ENCODE measurements around the gene PALD1. TPM values are rescaled to one million over a fixed set of nuclear protein-coding genes. Genes with fewer than 3 reads are reported as not detected.

Gene PALD1
- total and polyA plus RNA-seq, 9 of the 15 experiments (the other 6 are each of a cell fraction or from before 2014, with no cell fraction given), result 0.03 to 0.29 (median 0.09) TPM; not detected in 2

DNA sequence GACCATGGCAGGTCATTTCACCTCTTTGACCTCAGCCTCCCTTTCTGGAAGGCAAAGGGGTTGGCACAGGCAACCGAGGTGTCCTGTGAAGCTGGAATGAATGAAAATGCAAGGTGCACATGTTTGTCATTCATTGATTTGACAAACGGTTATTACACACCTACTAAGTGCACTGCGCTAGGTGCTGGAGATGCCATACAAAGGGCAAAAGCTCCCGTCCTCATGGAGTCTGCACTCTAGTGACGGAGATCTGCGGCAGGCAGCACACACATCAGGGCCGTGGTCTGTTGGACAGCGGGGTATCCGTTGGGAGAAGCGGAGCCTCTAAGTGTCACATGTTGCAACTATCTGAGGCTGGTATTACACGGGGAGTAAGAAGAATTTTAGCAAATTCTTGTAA lies 79.7 kb downstream of the PALD1 start:
- intact Hi-C loops (cut with micrococcal nuclease), result loop anchor here (2.0 kb wide), 5 partner anchors 21 to 323 kb away; no protein-coding TSS in a partner anchor
- 43% methylated on average over 11 of the region's 11 CpGs for WGBS (ENCODE audit: insufficient coverage, low coverage, missing lambda C conversion rate)
- ATAC-seq (no peak), FAIRE-seq (no peak), DNase-seq (ENCODE audit: extremely low read depth in 1 of 4, low spot score in 3 of 4) (no peak)
- H3K27ac ChIP-seq (ENCODE audit: extremely low read depth, low read depth, low read length), result no peak overlapping the region
- H3K9ac ChIP-seq (ENCODE audit: insufficient read depth in 1 of 2, low read depth in 2 of 2, low read length in 2 of 2), result peak overlapping the region in 1 of 2 experiments; percentile 40; a peak in 1 of 4 replicates
- in situ Hi-C loops (cut with MboI), result no loop called here
- H3K9me3 ChIP-seq (replicated peaks; ENCODE audit: control insufficient read depth, insufficient read depth, low read depth, low read length), result no peaks in the 10 kb centered on the region
- H3K4me3 ChIP-seq, result no peak overlapping the region
- no peaks in the 10 kb centered on the region for H3K79me2 ChIP-seq (ENCODE audit: control insufficient read depth, insufficient read depth, low read length)
- BruUV-seq (replicated peaks), result no TSS peak
- H4K20me1 ChIP-seq (replicated peaks; ENCODE audit: control insufficient read depth, insufficient read depth, low read length), result no peaks in the 10 kb centered on the region
- TF ChIP-seq ZKSCAN1 (IDR thresholded peaks at IDR 0.05; ENCODE audit: low read depth, low read length) (peak; percentile 76; the same call in 1 of the 2 replicates), RFX7 (CRISPR knock-in tag; IDR thresholded peaks at IDR 0.05) (0 out of 2 replicates have a peak, but pooled peaks have one; percentile 29), TGIF2 (CRISPR knock-in tag; IDR thresholded peaks at IDR 0.05) (no peak)
- TF ChIP-seq, protein P1, sequence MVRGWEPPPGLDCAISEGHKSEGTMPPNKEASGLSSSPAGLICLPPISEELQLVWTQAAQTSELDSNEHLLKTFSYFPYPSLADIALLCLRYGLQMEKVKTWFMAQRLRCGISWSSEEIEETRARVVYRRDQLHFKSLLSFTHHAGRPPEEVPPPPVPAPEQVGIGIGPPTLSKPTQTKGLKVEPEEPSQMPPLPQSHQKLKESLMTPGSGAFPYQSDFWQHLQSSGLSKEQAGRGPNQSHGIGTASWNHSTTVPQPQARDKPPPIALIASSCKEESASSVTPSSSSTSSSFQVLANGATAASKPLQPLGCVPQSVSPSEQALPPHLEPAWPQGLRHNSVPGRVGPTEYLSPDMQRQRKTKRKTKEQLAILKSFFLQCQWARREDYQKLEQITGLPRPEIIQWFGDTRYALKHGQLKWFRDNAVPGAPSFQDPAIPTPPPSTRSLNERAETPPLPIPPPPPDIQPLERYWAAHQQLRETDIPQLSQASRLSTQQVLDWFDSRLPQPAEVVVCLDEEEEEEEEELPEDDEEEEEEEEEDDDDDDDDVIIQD (CRISPR knock-in tag; IDR thresholded peaks at IDR 0.05), result peak; percentile 44; the same call in 1 of the 2 replicates
- TF ChIP-seq, protein P2, sequence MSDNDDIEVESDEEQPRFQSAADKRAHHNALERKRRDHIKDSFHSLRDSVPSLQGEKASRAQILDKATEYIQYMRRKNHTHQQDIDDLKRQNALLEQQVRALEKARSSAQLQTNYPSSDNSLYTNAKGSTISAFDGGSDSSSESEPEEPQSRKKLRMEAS (CRISPR knock-in tag; IDR thresholded peaks at IDR 0.05), result peak; percentile 44; the same call in 1 of the 2 replicates
- TF ChIP-seq, protein P3, sequence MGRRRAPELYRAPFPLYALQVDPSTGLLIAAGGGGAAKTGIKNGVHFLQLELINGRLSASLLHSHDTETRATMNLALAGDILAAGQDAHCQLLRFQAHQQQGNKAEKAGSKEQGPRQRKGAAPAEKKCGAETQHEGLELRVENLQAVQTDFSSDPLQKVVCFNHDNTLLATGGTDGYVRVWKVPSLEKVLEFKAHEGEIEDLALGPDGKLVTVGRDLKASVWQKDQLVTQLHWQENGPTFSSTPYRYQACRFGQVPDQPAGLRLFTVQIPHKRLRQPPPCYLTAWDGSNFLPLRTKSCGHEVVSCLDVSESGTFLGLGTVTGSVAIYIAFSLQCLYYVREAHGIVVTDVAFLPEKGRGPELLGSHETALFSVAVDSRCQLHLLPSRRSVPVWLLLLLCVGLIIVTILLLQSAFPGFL (CRISPR knock-in tag; IDR thresholded peaks at IDR 0.05), result no peak
- no peaks in the 10 kb centered on the region for H3K36me3 ChIP-seq (ENCODE audit: control insufficient read depth, insufficient read depth, low read length)
- POLR2A ChIA-PET, result interaction anchor here (0.6 to 3.0 kb wide), 7 partner anchors 10 to 123 kb away, joined by 3 to 13 read pairs (median 4); no protein-coding TSS in a partner anchor
- peaks cover 25 to 52% of the 10 kb centered on the region in 2 experiments for H3K4me1 ChIP-seq (replicated peaks in 1 of 2; ENCODE audit: control insufficient read depth in 2 of 2, insufficient read depth in 2 of 2, low read length in 2 of 2)
- CTCF ChIA-PET (ENCODE audit: low intra/inter-chr PET ratio), result interaction anchor here (0.5 to 2.0 kb wide), 3 partner anchors 113 to 201 kb away, joined by 3 to 15 read pairs (median 3); partner anchors contain the start of gene ADAMTS14
- no peaks in the 10 kb centered on the region for H3K9me1 ChIP-seq (ENCODE audit: control insufficient read depth, insufficient read depth, low read length)
- no peak overlapping the region for H3K4me2 ChIP-seq (ENCODE audit: insufficient read depth, low read length)
- H3K27me3 ChIP-seq (ENCODE audit: control insufficient read depth in 2 of 2, insufficient read depth in 2 of 2, low read length in 2 of 2), result no peaks in the 10 kb centered on the region
- no peak overlapping the region for H2AFZ ChIP-seq (ENCODE audit: low read depth, low read length)
